ENCODE data around the gene LUZP1. TPM values are rescaled to one million over a fixed set of nuclear protein-coding genes. Genes with fewer than 3 reads are reported as not detected.
"Not testable (repeated sequence)": the region's sequence is repeated elsewhere in the genome, so short reads cannot be mapped to it uniquely, and the experiment has no call there.

The LUZP1 gene
- total RNA-seq, 1 experiment from 2014 or later = 43.4 TPM

- CTCF ChIA-PET = interaction anchor here (1.3 to 8.1 kb wide), 2 partner anchors 32 to 90 kb away, joined by 3 to 156 read pairs; no protein-coding TSS in a partner anchor
- H3K9me3 Mint-ChIP-seq; H3K4me1 Mint-ChIP-seq; ATAC-seq; H3K4me3 Mint-ChIP-seq; H3K27me3 Mint-ChIP-seq (ENCODE audit: low read depth); POLR2A ChIA-PET; H3K27ac Mint-ChIP-seq; H3K36me3 Mint-ChIP-seq; DNase-seq (ENCODE audit: low spot score): not testable (repeated sequence)
These were observed 20.3 kb upstream of the LUZP1 start for GRCh38 chr1:23188936-23189452.

DNA sequence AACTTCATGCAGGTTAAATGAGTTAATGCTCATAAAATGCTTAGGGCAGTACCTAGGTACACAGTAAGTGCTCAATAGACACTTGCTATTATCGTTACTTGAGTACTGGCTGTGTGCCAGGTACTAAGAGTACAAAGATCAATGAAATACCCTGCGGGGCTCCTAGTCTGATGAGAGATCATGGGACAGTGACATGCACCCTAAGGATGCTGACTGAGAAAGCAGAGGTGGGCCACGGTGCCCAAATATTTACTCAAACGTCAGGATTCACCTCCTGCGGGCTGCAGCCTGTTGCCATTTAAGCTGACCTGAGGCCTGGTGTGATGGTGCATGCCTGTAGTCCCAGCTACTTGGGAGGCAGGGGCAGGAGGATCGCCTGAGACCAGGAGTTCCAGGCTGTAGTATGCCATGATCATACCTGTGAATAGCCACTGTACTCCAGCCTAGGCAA, 19.8 kb upstream of the LUZP1 start:
- TF ChIP-seq ELF4 (CRISPR knock-in tag; IDR thresholded peaks at IDR 0.05; ENCODE audit: low read depth) (no peak), CREM (CRISPR knock-in tag; IDR thresholded peaks at IDR 0.05) (no peak), SMAD3 (CRISPR knock-in tag; IDR thresholded peaks at IDR 0.05; ENCODE audit: borderline replicate concordance) (no peak)
- TF ChIP-seq, protein P1, sequence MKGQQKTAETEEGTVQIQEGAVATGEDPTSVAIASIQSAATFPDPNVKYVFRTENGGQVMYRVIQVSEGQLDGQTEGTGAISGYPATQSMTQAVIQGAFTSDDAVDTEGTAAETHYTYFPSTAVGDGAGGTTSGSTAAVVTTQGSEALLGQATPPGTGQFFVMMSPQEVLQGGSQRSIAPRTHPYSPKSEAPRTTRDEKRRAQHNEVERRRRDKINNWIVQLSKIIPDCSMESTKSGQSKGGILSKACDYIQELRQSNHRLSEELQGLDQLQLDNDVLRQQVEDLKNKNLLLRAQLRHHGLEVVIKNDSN (CRISPR knock-in tag; IDR thresholded peaks at IDR 0.05) = no peak
- ATAC-seq (no peak), DNase-seq (ENCODE audit: low spot score) (no peak)
- Mint-ChIP-seq H3K27ac (no peak overlapping the region), H3K4me1 (no peaks in the 10 kb centered on the region), H3K9me3 (no peaks in the 10 kb centered on the region), H3K36me3 (peaks cover 2% of the 10 kb centered on the region; the same call in 1 of the 2 replicates), H3K27me3 (ENCODE audit: low read depth) (peaks cover 6% of the 10 kb centered on the region), H3K4me3 (no peak overlapping the region)
- CTCF ChIA-PET = interaction anchor here (0.7 to 8.1 kb wide), 2 partner anchors 11 to 90 kb away, joined by 3 to 156 read pairs; no protein-coding TSS in a partner anchor
- POLR2A ChIA-PET = no interaction called here

DNA sequence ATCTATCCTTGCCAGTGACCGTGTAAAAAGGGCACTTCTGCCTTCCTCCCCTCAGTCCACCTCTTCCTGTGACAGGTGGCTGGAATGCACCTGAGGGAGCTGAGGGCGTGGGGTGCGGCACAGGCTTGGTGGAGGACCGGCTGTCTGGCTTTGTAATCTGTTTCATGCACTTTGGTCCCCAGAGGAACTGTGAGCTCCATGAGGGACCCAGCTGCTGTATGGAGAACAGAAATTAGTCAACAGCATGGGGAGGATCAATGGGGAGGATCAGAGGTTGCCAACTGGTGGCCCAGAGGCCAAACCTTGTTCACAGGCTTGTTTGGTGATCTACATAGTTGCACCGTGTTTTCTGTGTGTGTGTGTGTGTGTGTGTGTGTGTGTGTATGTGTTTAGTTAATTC, 19.0 kb upstream of the LUZP1 start:
- H3K4me3 Mint-ChIP-seq = no peak overlapping the region
- H3K36me3 Mint-ChIP-seq = no peaks in the 10 kb centered on the region
- POLR2A ChIA-PET = no interaction called here
- ATAC-seq = no peak
- CTCF ChIA-PET = interaction anchor here (0.7 to 8.1 kb wide), 3 partner anchors 10 to 89 kb away, joined by 3 to 156 read pairs (median 3); no protein-coding TSS in a partner anchor
- TF ChIP-seq GABPB1 (CRISPR knock-in tag; IDR thresholded peaks at IDR 0.05) (peak; percentile 51; the same call in 1 of the 2 replicates), PREB (CRISPR knock-in tag; IDR thresholded peaks at IDR 0.05; ENCODE audit: borderline replicate concordance) (0 out of 2 replicates have a peak, but pooled peaks have one; percentile 42), ZNF317 (CRISPR knock-in tag; IDR thresholded peaks at IDR 0.05; ENCODE audit: borderline replicate concordance, low read depth) (no peak)
- TF ChIP-seq, protein P2, sequence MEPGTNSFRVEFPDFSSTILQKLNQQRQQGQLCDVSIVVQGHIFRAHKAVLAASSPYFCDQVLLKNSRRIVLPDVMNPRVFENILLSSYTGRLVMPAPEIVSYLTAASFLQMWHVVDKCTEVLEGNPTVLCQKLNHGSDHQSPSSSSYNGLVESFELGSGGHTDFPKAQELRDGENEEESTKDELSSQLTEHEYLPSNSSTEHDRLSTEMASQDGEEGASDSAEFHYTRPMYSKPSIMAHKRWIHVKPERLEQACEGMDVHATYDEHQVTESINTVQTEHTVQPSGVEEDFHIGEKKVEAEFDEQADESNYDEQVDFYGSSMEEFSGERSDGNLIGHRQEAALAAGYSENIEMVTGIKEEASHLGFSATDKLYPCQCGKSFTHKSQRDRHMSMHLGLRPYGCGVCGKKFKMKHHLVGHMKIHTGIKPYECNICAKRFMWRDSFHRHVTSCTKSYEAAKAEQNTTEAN (CRISPR knock-in tag; IDR thresholded peaks at IDR 0.05) = no peak
- no peak for DNase-seq (ENCODE audit: low spot score)
- H3K27me3 Mint-ChIP-seq (ENCODE audit: low read depth) = peaks cover 7% of the 10 kb centered on the region
- no peaks in the 10 kb centered on the region for H3K4me1 Mint-ChIP-seq
- no peaks in the 10 kb centered on the region for H3K9me3 Mint-ChIP-seq
- H3K27ac Mint-ChIP-seq = no peak overlapping the region

DNA sequence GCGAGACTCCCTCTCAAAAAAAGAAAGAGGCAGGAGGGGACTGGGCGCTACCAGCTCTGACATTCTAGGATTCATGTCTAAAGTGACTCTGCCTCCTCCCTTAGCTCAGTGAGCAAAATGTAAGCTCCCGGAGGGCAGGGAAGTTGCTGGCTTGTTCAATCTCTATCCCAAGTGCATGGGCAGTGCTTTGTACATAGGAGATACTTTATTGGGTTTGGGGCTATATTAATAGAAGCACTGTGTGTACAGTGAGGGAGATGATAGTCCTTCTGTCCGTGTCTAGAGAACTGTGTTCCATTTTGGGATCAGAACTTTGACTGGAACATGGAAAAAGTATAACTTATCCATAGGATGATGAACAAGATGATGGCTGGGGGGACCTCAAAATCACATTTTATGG, 16.7 kb upstream of the LUZP1 start:
- Mint-ChIP-seq H3K9me3 (no peaks in the 10 kb centered on the region), H3K36me3 (no peaks in the 10 kb centered on the region), H3K27me3 (ENCODE audit: low read depth) (peaks cover 7% of the 10 kb centered on the region), H3K4me3 (no peak overlapping the region), H3K4me1 (no peaks in the 10 kb centered on the region), H3K27ac (no peak overlapping the region)
- ATAC-seq (no peak), DNase-seq (ENCODE audit: low spot score) (no peak)
- ChIA-PET POLR2A (no interaction called here), CTCF (interaction anchor here (0.6 to 8.1 kb wide), 46 partner anchors 9 to 1268 kb away, joined by 3 to 156 read pairs (median 6); partner anchors contain the start of genes HTR1D, KDM1A, LACTBL1 and LUZP1)
- TF ChIP-seq SMAD4 (CRISPR knock-in tag; IDR thresholded peaks at IDR 0.05) (no peak), ESRRA (CRISPR knock-in tag; IDR thresholded peaks at IDR 0.05; ENCODE audit: borderline replicate concordance) (no peak), ZBTB21 (CRISPR knock-in tag; IDR thresholded peaks at IDR 0.05; ENCODE audit: borderline replicate concordance) (no peak), CBFB (CRISPR knock-in tag; IDR thresholded peaks at IDR 0.05; ENCODE audit: low read depth) (no peak), MYBL2 (CRISPR knock-in tag; IDR thresholded peaks at IDR 0.05) (no peak)
- TF ChIP-seq, protein P3, sequence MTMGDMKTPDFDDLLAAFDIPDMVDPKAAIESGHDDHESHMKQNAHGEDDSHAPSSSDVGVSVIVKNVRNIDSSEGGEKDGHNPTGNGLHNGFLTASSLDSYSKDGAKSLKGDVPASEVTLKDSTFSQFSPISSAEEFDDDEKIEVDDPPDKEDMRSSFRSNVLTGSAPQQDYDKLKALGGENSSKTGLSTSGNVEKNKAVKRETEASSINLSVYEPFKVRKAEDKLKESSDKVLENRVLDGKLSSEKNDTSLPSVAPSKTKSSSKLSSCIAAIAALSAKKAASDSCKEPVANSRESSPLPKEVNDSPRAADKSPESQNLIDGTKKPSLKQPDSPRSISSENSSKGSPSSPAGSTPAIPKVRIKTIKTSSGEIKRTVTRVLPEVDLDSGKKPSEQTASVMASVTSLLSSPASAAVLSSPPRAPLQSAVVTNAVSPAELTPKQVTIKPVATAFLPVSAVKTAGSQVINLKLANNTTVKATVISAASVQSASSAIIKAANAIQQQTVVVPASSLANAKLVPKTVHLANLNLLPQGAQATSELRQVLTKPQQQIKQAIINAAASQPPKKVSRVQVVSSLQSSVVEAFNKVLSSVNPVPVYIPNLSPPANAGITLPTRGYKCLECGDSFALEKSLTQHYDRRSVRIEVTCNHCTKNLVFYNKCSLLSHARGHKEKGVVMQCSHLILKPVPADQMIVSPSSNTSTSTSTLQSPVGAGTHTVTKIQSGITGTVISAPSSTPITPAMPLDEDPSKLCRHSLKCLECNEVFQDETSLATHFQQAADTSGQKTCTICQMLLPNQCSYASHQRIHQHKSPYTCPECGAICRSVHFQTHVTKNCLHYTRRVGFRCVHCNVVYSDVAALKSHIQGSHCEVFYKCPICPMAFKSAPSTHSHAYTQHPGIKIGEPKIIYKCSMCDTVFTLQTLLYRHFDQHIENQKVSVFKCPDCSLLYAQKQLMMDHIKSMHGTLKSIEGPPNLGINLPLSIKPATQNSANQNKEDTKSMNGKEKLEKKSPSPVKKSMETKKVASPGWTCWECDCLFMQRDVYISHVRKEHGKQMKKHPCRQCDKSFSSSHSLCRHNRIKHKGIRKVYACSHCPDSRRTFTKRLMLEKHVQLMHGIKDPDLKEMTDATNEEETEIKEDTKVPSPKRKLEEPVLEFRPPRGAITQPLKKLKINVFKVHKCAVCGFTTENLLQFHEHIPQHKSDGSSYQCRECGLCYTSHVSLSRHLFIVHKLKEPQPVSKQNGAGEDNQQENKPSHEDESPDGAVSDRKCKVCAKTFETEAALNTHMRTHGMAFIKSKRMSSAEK (CRISPR knock-in tag; IDR thresholded peaks at IDR 0.05; ENCODE audit: borderline replicate concordance) = no peak
- TF ChIP-seq, protein P4, sequence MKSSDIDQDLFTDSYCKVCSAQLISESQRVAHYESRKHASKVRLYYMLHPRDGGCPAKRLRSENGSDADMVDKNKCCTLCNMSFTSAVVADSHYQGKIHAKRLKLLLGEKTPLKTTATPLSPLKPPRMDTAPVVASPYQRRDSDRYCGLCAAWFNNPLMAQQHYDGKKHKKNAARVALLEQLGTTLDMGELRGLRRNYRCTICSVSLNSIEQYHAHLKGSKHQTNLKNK (CRISPR knock-in tag; IDR thresholded peaks at IDR 0.05) = no peak
